Measurements from ENCODE around the gene VWA5B2. TPM values are rescaled to one million over a fixed set of nuclear protein-coding genes. Genes with fewer than 3 reads are reported as not detected.

VWA5B2 gene
- total and polyA plus RNA-seq, 9 of the 15 experiments (the other 6 are each of a cell fraction or from before 2014, with no cell fraction given): 0.04 TPM; not detected in 8

GRCh38 chr3:184261270-184261853, 32.0 kb downstream of the VWA5B2 start, which contains the start of gene CAMK2N2 (continued):
- TF ChIP-seq TFAP4 (CRISPR knock-in tag; IDR thresholded peaks at IDR 0.05; ENCODE audit: borderline replicate concordance) (peak; percentile 33; the same call in 1 of the 2 replicates), HINFP (tag; conservative IDR thresholded peaks at IDR 0.05; ENCODE audit: low read depth) (no peak), JUND (IDR thresholded peaks at IDR 0.05; ENCODE audit: borderline replicate concordance, low read depth, low read length) (peak; percentile 59), JUND (tag; IDR thresholded peaks at IDR 0.05; ENCODE audit: borderline replicate concordance, low read depth, low read length) (peak; percentile 31; the same call in 1 of the 3 replicates), PTRF (tag; IDR thresholded peaks at IDR 0.05) (no peak), GABPA (tag; conservative IDR thresholded peaks at IDR 0.05; ENCODE audit: low read depth) (peak; percentile 52), POLR2G (IDR thresholded peaks at IDR 0.05; ENCODE audit: low read depth, low read length) (peak; percentile 17; the same call in 1 of the 2 replicates), NCOA1 (IDR thresholded peaks at IDR 0.05; ENCODE audit: low read depth) (no peak), RBM22 (IDR thresholded peaks at IDR 0.05; ENCODE audit: low read depth, low read length, poor library complexity, severe bottlenecking) (no peak), CBX2 (IDR thresholded peaks at IDR 0.05; ENCODE audit: insufficient read depth, low read length, poor library complexity, severe bottlenecking) (no peak)
- TF ChIP-seq, protein P1, sequence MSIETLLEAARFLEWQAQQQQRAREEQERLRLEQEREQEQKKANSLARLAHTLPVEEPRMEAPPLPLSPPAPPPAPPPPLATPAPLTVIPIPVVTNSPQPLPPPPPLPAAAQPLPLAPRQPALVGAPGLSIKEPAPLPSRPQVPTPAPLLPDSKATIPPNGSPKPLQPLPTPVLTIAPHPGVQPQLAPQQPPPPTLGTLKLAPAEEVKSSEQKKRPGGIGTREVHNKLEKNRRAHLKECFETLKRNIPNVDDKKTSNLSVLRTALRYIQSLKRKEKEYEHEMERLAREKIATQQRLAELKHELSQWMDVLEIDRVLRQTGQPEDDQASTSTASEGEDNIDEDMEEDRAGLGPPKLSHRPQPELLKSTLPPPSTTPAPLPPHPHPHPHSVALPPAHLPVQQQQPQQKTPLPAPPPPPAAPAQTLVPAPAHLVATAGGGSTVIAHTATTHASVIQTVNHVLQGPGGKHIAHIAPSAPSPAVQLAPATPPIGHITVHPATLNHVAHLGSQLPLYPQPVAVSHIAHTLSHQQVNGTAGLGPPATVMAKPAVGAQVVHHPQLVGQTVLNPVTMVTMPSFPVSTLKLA (conservative IDR thresholded peaks at IDR 0.05): peak; percentile 19 to 60; a peak in 1 of 4 replicates
- TF ChIP-seq, protein P2, sequence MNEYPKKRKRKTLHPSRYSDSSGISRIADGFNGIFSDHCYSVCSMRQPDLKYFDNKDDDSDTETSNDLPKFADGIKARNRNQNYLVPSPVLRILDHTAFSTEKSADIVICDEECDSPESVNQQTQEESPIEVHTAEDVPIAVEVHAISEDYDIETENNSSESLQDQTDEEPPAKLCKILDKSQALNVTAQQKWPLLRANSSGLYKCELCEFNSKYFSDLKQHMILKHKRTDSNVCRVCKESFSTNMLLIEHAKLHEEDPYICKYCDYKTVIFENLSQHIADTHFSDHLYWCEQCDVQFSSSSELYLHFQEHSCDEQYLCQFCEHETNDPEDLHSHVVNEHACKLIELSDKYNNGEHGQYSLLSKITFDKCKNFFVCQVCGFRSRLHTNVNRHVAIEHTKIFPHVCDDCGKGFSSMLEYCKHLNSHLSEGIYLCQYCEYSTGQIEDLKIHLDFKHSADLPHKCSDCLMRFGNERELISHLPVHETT (CRISPR knock-in tag; conservative IDR thresholded peaks at IDR 0.05 in 1 of 2, IDR thresholded peaks at IDR 0.05 in 1 of 2): peak in 1 of 2 experiments; percentile 98; a peak in 2 of 4 replicates
- TF ChIP-seq, protein P3, sequence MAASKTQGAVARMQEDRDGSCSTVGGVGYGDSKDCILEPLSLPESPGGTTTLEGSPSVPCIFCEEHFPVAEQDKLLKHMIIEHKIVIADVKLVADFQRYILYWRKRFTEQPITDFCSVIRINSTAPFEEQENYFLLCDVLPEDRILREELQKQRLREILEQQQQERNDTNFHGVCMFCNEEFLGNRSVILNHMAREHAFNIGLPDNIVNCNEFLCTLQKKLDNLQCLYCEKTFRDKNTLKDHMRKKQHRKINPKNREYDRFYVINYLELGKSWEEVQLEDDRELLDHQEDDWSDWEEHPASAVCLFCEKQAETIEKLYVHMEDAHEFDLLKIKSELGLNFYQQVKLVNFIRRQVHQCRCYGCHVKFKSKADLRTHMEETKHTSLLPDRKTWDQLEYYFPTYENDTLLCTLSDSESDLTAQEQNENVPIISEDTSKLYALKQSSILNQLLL (CRISPR knock-in tag; IDR thresholded peaks at IDR 0.05; ENCODE audit: borderline replicate concordance): no peak
- TF ChIP-seq, protein P4, sequence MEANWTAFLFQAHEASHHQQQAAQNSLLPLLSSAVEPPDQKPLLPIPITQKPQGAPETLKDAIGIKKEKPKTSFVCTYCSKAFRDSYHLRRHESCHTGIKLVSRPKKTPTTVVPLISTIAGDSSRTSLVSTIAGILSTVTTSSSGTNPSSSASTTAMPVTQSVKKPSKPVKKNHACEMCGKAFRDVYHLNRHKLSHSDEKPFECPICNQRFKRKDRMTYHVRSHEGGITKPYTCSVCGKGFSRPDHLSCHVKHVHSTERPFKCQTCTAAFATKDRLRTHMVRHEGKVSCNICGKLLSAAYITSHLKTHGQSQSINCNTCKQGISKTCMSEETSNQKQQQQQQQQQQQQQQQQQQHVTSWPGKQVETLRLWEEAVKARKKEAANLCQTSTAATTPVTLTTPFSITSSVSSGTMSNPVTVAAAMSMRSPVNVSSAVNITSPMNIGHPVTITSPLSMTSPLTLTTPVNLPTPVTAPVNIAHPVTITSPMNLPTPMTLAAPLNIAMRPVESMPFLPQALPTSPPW (CRISPR knock-in tag; IDR thresholded peaks at IDR 0.05): peak; percentile 86

All from K562 (cell line).